Hypothalamus (tissue), 51 donors: ENCODE measurements around the gene S1PR3.
"Not testable (repeated sequence)": the region's sequence is repeated elsewhere in the genome, so short reads cannot be mapped to it uniquely, and the experiment has no call there.

Experiments used
- DNase-seq, 51 donors: peaks; one replicate each; lab custom pipeline; 2025; lab: John Stamatoyannopoulos, UW

Gene S1PR3

GRCh38 chr9:88991066-88992034 lies at the start of gene S1PR3:
Gene S1PR3 (plus strand): TSS chr9:88991468. CDS start chr9:89001201, 9,733 bp downstream.
- peak in 30 of 51 donors; percentile 2 to 65 (median 32) for DNase-seq

- DNase-seq = not testable (repeated sequence)
Measured at GRCh38 chr9:88941586-88941985, 49.7 kb upstream of the S1PR3 start.

- DNase-seq = no peak
Measured at GRCh38 chr9:88942411-88942810, 48.9 kb upstream of the S1PR3 start.

GRCh38 chr9:88945636-88946333 lies 45.5 kb upstream of the S1PR3 start:
- DNase-seq = no peak

GRCh38 chr9:88947581-88948573 lies 43.4 kb upstream of the S1PR3 start:
- no peak for DNase-seq

- peak in 4 of 51 donors; percentile 4 to 25 (median 8) for DNase-seq
Measured at GRCh38 chr9:88949425-88949824, 41.8 kb upstream of the S1PR3 start.

GRCh38 chr9:88949961-88950340 lies 41.3 kb upstream of the S1PR3 start:
- DNase-seq = peak in 1 of 51 donors; percentile 15

GRCh38 chr9:88950341-88951154 lies 40.7 kb upstream of the S1PR3 start:
- DNase-seq = no peak

- no peak for DNase-seq
Measured at GRCh38 chr9:88951155-88951542, 40.1 kb upstream of the S1PR3 start.

- peak in 16 of 51 donors; percentile 6 to 47 (median 22) for DNase-seq
Measured at GRCh38 chr9:88952086-88952615, 39.1 kb upstream of the S1PR3 start.

GRCh38 chr9:88952976-88953375 lies 38.3 kb upstream of the S1PR3 start:
- DNase-seq = no peak

GRCh38 chr9:88953381-88954029 lies 37.8 kb upstream of the S1PR3 start:
- DNase-seq = peak in 30 of 51 donors; percentile 2 to 80 (median 42)

GRCh38 chr9:88954066-88954465 lies 37.2 kb upstream of the S1PR3 start:
- DNase-seq = no peak

GRCh38 chr9:88957526-88957925 lies 33.7 kb upstream of the S1PR3 start:
- no peak for DNase-seq

- DNase-seq = no peak
Measured at GRCh38 chr9:88959727-88960469, 31.4 kb upstream of the S1PR3 start.

- no peak for DNase-seq
Measured at GRCh38 chr9:88960632-88961031, 30.6 kb upstream of the S1PR3 start.

GRCh38 chr9:88965473-88965872 lies 25.8 kb upstream of the S1PR3 start:
- DNase-seq = no peak
